DND-41 (cell line): ENCODE measurements around the gene RNF145.

Source experiments
- ATAC-seq: fragments of 200-7000 bp; cut with Tn5 transposase; 3 replicates; pipeline ENCODE4 v1.9.1; 2021; ENCODE audit warnings: low read depth; ENCODE audit not compliant: insufficient read depth
- DNase-seq: peaks from one replicate; pipeline ENCODE4 v3.0.0-alpha.2; 2020
- H2AFZ ChIP-seq: 2 replicates; pipeline ENCODE4 v1.6.0; 2012; ENCODE audit warnings: low read depth, low read length
- H3K27ac ChIP-seq: 2 replicates; pipeline ENCODE4 v1.5.1; 2012; ENCODE audit warnings: low read length, inconsistent platforms
- H3K27me3 ChIP-seq: fragments of 200-600 bp; sonication (generic); 2 replicates; pipeline ENCODE4 v1.6.0; 2012; ENCODE audit warnings: low read length, mild to moderate bottlenecking, inconsistent platforms; ENCODE audit not compliant: insufficient read depth, poor library complexity
- H3K36me3 ChIP-seq: 2 replicates; pipeline ENCODE4 v1.5.1; 2012; ENCODE audit warnings: low read length, inconsistent platforms; ENCODE audit not compliant: insufficient read depth
- H3K4me1 ChIP-seq: 2 replicates; pipeline ENCODE4 v1.5.1; 2012; ENCODE audit warnings: mild to moderate bottlenecking, low read length; ENCODE audit not compliant: insufficient read depth
- H3K4me2 ChIP-seq: 2 replicates; pipeline ENCODE4 v1.6.0; 2012; ENCODE audit warnings: mild to moderate bottlenecking, moderate library complexity, low read length, inconsistent platforms; ENCODE audit not compliant: insufficient read depth
- H3K4me3 ChIP-seq, 2 experiments: fragments of 200-600 bp in 1 of 2; shearing (Covaris generic) in 1 of 2; 2 replicates each; pipeline ENCODE4 v1.5.1; 2012 to 2016; ENCODE audit warnings: inconsistent platforms in 2 of 2, low read length in 2 of 2, mild to moderate bottlenecking in 2 of 2, low read depth in 1 of 2, moderate library complexity in 1 of 2
- H3K79me2 ChIP-seq: 2 replicates; pipeline ENCODE4 v1.6.0; 2012; ENCODE audit warnings: low read length, inconsistent platforms; ENCODE audit not compliant: insufficient read depth
- H3K9ac ChIP-seq: 2 replicates; pipeline ENCODE4 v1.6.0; 2012; ENCODE audit warnings: low read depth, mild to moderate bottlenecking, inconsistent platforms, low read length, moderate library complexity
- H3K9me3 ChIP-seq: 2 replicates; pipeline ENCODE4 v1.5.1; 2012; ENCODE audit warnings: low read length, moderate library complexity, mild to moderate bottlenecking, inconsistent platforms; ENCODE audit not compliant: insufficient read depth, severe bottlenecking
- H4K20me1 ChIP-seq: 2 replicates; pipeline ENCODE4 v1.6.0; 2012; ENCODE audit warnings: low read length; ENCODE audit not compliant: insufficient read depth
- EZH2 ChIP-seq: IDR thresholded peaks from 3 replicates; pipeline ENCODE4 v1.6.1; 2012; ENCODE audit warnings: borderline replicate concordance, low read depth, mild to moderate bottlenecking, moderate library complexity, low read length, inconsistent platforms; ENCODE audit not compliant: severe bottlenecking
- TF ChIP-seq, protein P1 (sequence below): IDR thresholded peaks from 2 replicates; pipeline ENCODE4 v1.5.1; 2012; ENCODE audit warnings: borderline replicate concordance, low read length, moderate library complexity, mild to moderate bottlenecking; ENCODE audit not compliant: poor library complexity, severe bottlenecking; ENCODE audit errors: extremely low read depth

The RNF145 gene

DNA sequence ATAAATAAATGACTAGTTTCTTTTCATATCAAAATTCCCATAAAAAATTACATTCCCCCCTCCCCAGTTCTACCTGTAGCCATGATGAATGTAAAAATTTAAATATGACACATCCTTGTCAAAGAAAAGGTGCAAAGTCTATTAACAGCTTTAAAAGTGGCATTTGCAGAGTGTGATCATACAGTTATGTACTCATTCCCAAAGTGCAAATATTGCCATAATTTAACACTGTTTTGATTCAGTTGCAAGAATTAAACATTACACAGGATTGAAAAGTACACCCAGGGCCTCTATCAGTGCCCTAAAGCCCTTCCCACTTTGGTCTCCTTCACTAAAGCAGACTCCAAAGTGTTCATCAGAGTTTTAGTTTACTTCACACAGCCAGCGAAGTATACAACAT lies 51.8 kb downstream of the RNF145 start:
- Histone ChIP-seq H3K9me3 (no peaks in the 10 kb centered on the region), H3K79me2 (no peaks in the 10 kb centered on the region), H3K9ac (no peak overlapping the region), H3K36me3 (peaks cover 66% of the 10 kb centered on the region), H3K4me2 (no peak overlapping the region), H4K20me1 (0 out of 2 replicates have a peak, but pooled peaks cover 8% of the 10 kb centered on the region), H3K27me3 (no peaks in the 10 kb centered on the region), H3K27ac (no peak overlapping the region), H3K4me1 (peaks cover 7% of the 10 kb centered on the region; the same call in 1 of the 2 replicates), H3K4me3 (no peak overlapping the region), H2AFZ (no peak overlapping the region)
- DNase-seq (no peak), ATAC-seq (no peak)
- TF ChIP-seq, protein P1, sequence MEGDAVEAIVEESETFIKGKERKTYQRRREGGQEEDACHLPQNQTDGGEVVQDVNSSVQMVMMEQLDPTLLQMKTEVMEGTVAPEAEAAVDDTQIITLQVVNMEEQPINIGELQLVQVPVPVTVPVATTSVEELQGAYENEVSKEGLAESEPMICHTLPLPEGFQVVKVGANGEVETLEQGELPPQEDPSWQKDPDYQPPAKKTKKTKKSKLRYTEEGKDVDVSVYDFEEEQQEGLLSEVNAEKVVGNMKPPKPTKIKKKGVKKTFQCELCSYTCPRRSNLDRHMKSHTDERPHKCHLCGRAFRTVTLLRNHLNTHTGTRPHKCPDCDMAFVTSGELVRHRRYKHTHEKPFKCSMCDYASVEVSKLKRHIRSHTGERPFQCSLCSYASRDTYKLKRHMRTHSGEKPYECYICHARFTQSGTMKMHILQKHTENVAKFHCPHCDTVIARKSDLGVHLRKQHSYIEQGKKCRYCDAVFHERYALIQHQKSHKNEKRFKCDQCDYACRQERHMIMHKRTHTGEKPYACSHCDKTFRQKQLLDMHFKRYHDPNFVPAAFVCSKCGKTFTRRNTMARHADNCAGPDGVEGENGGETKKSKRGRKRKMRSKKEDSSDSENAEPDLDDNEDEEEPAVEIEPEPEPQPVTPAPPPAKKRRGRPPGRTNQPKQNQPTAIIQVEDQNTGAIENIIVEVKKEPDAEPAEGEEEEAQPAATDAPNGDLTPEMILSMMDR = no peak
- no peak for TF ChIP-seq EZH2

GRCh38 chr5:159156426-159157238 lies 52.7 kb downstream of the RNF145 start:
- Histone ChIP-seq H3K9me3 (no peaks in the 10 kb centered on the region), H3K4me2 (no peak overlapping the region), H2AFZ (no peak overlapping the region), H3K36me3 (peaks cover 61% of the 10 kb centered on the region), H3K9ac (no peak overlapping the region), H3K27me3 (no peaks in the 10 kb centered on the region), H3K27ac (no peak overlapping the region), H3K4me3 (no peak overlapping the region), H4K20me1 (0 out of 2 replicates have a peak, but pooled peaks cover 8% of the 10 kb centered on the region), H3K79me2 (no peaks in the 10 kb centered on the region), H3K4me1 (peaks cover 7% of the 10 kb centered on the region; the same call in 1 of the 2 replicates)
- ATAC-seq (peak; percentile 89), DNase-seq (peak; percentile 40)
- TF ChIP-seq, protein P1 = peak; percentile 89
- no peak for TF ChIP-seq EZH2

GRCh38 chr5:159155960-159156359 lies 53.4 kb downstream of the RNF145 start:
- H3K4me2 ChIP-seq = no peak overlapping the region
- H3K9ac ChIP-seq = no peak overlapping the region
- no peaks in the 10 kb centered on the region for H3K27me3 ChIP-seq
- ATAC-seq (no peak), DNase-seq (no peak)
- no peaks in the 10 kb centered on the region for H3K9me3 ChIP-seq
- H3K36me3 ChIP-seq = peaks cover 55% of the 10 kb centered on the region
- TF ChIP-seq, protein P1 = no peak
- no peak for TF ChIP-seq EZH2
- no peak overlapping the region for H3K27ac ChIP-seq
- H3K79me2 ChIP-seq = no peaks in the 10 kb centered on the region
- no peak overlapping the region for H2AFZ ChIP-seq
- peaks cover 7% of the 10 kb centered on the region; the same call in 1 of the 2 replicates for H3K4me1 ChIP-seq
- 0 out of 2 replicates have a peak, but pooled peaks cover 8% of the 10 kb centered on the region for H4K20me1 ChIP-seq
- H3K4me3 ChIP-seq = no peak overlapping the region
